Naive thymus-derived CD4-positive, alpha-beta T cell (primary cell): ENCODE measurements around the gene DNAH6. TPM values are rescaled to one million over a fixed set of nuclear protein-coding genes. Genes with fewer than 3 reads are reported as not detected.
A peak's percentile ranks its signal among the peaks of the same experiment; 100 is the strongest.

Source experiments
- ATAC-seq: fragments of 150-1000 bp; cut with Tn5 transposase; 2 replicates; pipeline ENCODE4 v1.10.0; 2021; ENCODE audit warnings: mild to moderate bottlenecking, moderate library complexity
- CTCF ChIA-PET: fragments of 350-600 bp; sonication (Branson Sonifier 250); formaldehyde crosslinking; loops from one replicate; lab custom pipeline; 2021; ENCODE audit warnings: antibody characterized with exemption; lab: Charles Lee
- POLR2A ChIA-PET: fragments of 350-600 bp; sonication (Branson Sonifier 250); formaldehyde crosslinking; loops from one replicate; lab custom pipeline; 2021; ENCODE audit warnings: antibody characterized with exemption, inconsistent platforms; lab: Charles Lee
- DNase-seq, 9 donors: peaks; one replicate each; pipeline versions ENCODE4 v3.0.0 to v3.0.0-alpha.2; 2020 to 2022; ENCODE audit warnings: mixed read lengths in 1 of 9
- H3K27ac ChIP-seq: one replicate; pipeline ENCODE4 v1.7.0; 2013; ENCODE audit warnings: mild to moderate bottlenecking, low read depth, low read length, moderate library complexity
- H3K27me3 ChIP-seq, 2 donors: one replicate each; pipeline ENCODE4 v1.7.0; 2013; ENCODE audit warnings: low read length in 2 of 2, mild to moderate bottlenecking in 2 of 2, moderate library complexity in 2 of 2; ENCODE audit not compliant: control insufficient read depth in 2 of 2, insufficient read depth in 2 of 2
- H3K36me3 ChIP-seq, 3 experiments: 1 replicate in 2 of 3; 2 replicates in 1 of 3; pipeline ENCODE4 v1.7.0; 2013; ENCODE audit warnings: low read length in 3 of 3, mild to moderate bottlenecking in 3 of 3, moderate library complexity in 1 of 3; ENCODE audit not compliant: insufficient read depth in 3 of 3, control insufficient read depth in 2 of 3
- H3K4me1 ChIP-seq, 2 donors: one replicate each; pipeline ENCODE4 v1.7.0; 2013; ENCODE audit warnings: low read length in 2 of 2, mild to moderate bottlenecking in 2 of 2, moderate library complexity in 1 of 2; ENCODE audit not compliant: control insufficient read depth in 2 of 2, insufficient read depth in 2 of 2
- H3K4me3 ChIP-seq: 2 replicates; pipeline ENCODE4 v1.7.0; 2013; ENCODE audit warnings: mild to moderate bottlenecking, low read length
- H3K9me3 ChIP-seq, 3 experiments: 1 replicate in 2 of 3; 2 replicates in 1 of 3; pipeline ENCODE4 v1.7.0; 2013; ENCODE audit warnings: low read length in 3 of 3; ENCODE audit not compliant: control insufficient read depth in 2 of 3
- H3K27ac Mint-ChIP-seq, 9 donors: one replicate each; pipeline ENCODE4 v1.8.0; 2020 to 2022; ENCODE audit warnings: mixed read lengths in 9 of 9, mild to moderate bottlenecking in 8 of 9, moderate library complexity in 5 of 9, inconsistent platforms in 2 of 9
- H3K27me3 Mint-ChIP-seq, 5 donors: one replicate each; pipeline ENCODE4 v1.8.0; 2021 to 2022; ENCODE audit warnings: mixed read lengths in 5 of 5, mild to moderate bottlenecking in 1 of 5
- H3K36me3 Mint-ChIP-seq, 5 donors: one replicate each; pipeline ENCODE4 v1.8.0; 2020 to 2022; ENCODE audit warnings: mixed read lengths in 5 of 5, mild to moderate bottlenecking in 3 of 5, inconsistent platforms in 1 of 5
- H3K4me1 Mint-ChIP-seq, 7 donors: one replicate each; pipeline ENCODE4 v1.8.0; 2020 to 2022; ENCODE audit warnings: mixed read lengths in 7 of 7, mild to moderate bottlenecking in 3 of 7, inconsistent platforms in 1 of 7
- H3K4me3 Mint-ChIP-seq, 10 donors: one replicate each; pipeline ENCODE4 v1.8.0; 2020 to 2022; ENCODE audit warnings: mild to moderate bottlenecking in 10 of 10, mixed read lengths in 10 of 10, moderate library complexity in 6 of 10, inconsistent platforms in 2 of 10
- H3K9me3 Mint-ChIP-seq, 11 donors: one replicate each; pipeline ENCODE4 v1.8.0; 2020 to 2022; ENCODE audit warnings: mixed read lengths in 11 of 11, mild to moderate bottlenecking in 4 of 11, inconsistent platforms in 1 of 11, moderate library complexity in 1 of 11
- intact Hi-C, 2 donors: fragments of 100-400 bp; cut with micrococcal nuclease; formaldehyde crosslinking; loops; one replicate each; pipeline ENCODE4 v1.15.1; 2023
- polyA plus RNA-seq, 2 donors: library from polyadenylated mRNA; unstranded; fragments of 300-500 nt; fragmentation: Illumina TruSeq; gene quantifications; one replicate each; pipeline ENCODE4 v1.2.3, GENCODE V29; 2021
- total RNA-seq, 6 experiments: library from RNA in 5 of 6; stranded (reverse) in 5 of 6; gene quantifications; 1 replicate in 5 of 6; 2 replicates in 1 of 6; pipeline ENCODE4 v1.2.3 and lab custom pipeline; 2021 to 2026

Gene DNAH6
- total and polyA plus RNA-seq, 7 experiments from 2014 or later, result 0.73 to 2.3 (median 1.3) TPM

DNA sequence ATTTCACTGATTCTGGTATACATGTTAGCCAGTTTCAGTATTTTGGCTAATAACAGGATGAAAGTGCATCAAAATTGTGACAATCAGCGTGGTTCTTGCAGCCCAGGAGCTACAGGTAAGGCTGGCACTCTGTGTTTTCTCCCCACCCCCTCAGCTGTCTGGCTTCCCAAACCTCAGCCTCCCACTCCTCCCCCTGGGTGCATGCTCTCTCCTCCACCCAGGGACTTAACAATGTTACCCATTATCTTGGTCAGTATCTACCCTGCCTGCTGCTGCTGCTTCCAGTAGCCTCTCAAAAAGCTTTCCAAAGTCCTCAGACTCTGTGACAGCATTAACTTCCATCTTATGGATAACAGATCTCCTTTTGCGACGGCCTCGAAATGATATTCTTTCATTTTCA is 323.6 kb downstream of the DNAH6 start:
- Histone ChIP-seq H3K27me3 (no peaks in the 10 kb centered on the region), H3K27ac (peak overlapping the region; percentile 80), H3K4me3 (peak overlapping the region; percentile 43), H3K4me1 (peaks cover 66 to 95% of the 10 kb centered on the region in 2 donors), H3K9me3 (peaks cover 0 to 4% (median 0%) of the 10 kb centered on the region in 3 experiments), H3K36me3 (peaks cover 4 to 36% (median 22%) of the 10 kb centered on the region in 3 experiments)
- peaks cover 47 to 93% (median 89%) of the 10 kb centered on the region in 7 donors for H3K4me1 Mint-ChIP-seq
- peaks cover 41 to 77% (median 71%) of the 10 kb centered on the region in 5 donors for H3K36me3 Mint-ChIP-seq
- ChIA-PET CTCF (interaction anchor here (0.6 to 2.9 kb wide), 5 partner anchors 11 to 86 kb away, joined by 3 to 16 read pairs (median 10); partner anchors contain the start of gene TRABD2A), POLR2A (interaction anchor here (0.6 to 3.6 kb wide), 9 partner anchors 10 to 112 kb away, joined by 3 to 22 read pairs (median 7); no protein-coding TSS in a partner anchor)
- H3K27ac Mint-ChIP-seq, result peak overlapping the region in 8 of 9 donors; percentile 78 to 99 (median 96)
- peaks cover 0 to 23% (median 13%) of the 10 kb centered on the region in 11 donors for H3K9me3 Mint-ChIP-seq
- intact Hi-C loops, result loop anchor here in 1 of 2 donors (1.0 kb wide), 1 partner anchor 12 kb away; no protein-coding TSS in a partner anchor
- peak overlapping the region; percentile 75 to 90 (median 82) for H3K4me3 Mint-ChIP-seq
- H3K27me3 Mint-ChIP-seq, result no peaks in the 10 kb centered on the region
- DNase-seq (no peak), ATAC-seq (no peak)

DNA sequence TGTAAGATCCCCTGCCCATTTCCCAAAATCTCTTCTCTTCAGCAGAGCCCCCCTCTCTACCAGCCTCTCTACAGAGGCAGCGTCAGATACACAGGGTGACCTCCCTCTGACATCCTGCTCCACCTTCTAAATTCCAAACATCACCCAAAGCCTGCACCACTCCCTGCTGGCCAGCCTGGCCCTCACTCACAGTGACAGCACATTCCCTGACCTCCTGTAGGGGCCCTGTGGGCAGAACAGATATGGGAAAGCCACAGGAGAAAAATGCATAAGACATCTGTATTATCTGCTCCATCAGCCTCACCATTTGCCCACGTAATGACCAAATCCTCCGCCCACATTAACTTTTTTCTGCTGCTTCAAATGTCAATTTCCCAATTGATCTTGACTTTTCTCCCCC is 324.0 kb downstream of the DNAH6 start:
- H3K36me3 ChIP-seq, result peaks cover 4 to 36% (median 22%) of the 10 kb centered on the region in 3 experiments
- Mint-ChIP-seq H3K27me3 (no peaks in the 10 kb centered on the region), H3K9me3 (peaks cover 0 to 19% (median 11%) of the 10 kb centered on the region in 11 donors), H3K4me3 (peak overlapping the region; percentile 75 to 90 (median 82)), H3K4me1 (peaks cover 49 to 97% (median 88%) of the 10 kb centered on the region in 7 donors), H3K27ac (peak overlapping the region in 8 of 9 donors; percentile 78 to 99 (median 96)), H3K36me3 (peaks cover 39 to 75% (median 68%) of the 10 kb centered on the region in 5 donors)
- CTCF ChIA-PET, result interaction anchor here (0.5 to 3.3 kb wide), 9 partner anchors 10 to 313 kb away, joined by 3 to 16 read pairs (median 5); partner anchors contain the start of gene TRABD2A
- no peaks in the 10 kb centered on the region for H3K27me3 ChIP-seq
- DNase-seq (no peak), ATAC-seq (peak; percentile 28)
- H3K9me3 ChIP-seq, result peaks cover 0 to 4% (median 0%) of the 10 kb centered on the region in 3 experiments
- H3K27ac ChIP-seq, result peak overlapping the region; percentile 80
- peak overlapping the region; percentile 43 for H3K4me3 ChIP-seq
- intact Hi-C loops, result loop anchor here in 1 of 2 donors (1.0 kb wide), 1 partner anchor 12 kb away; no protein-coding TSS in a partner anchor
- peaks cover 71 to 95% of the 10 kb centered on the region in 2 donors for H3K4me1 ChIP-seq
- POLR2A ChIA-PET, result interaction anchor here (0.6 to 13.0 kb wide), 17 partner anchors 7 to 86 kb away, joined by 3 to 261 read pairs (median 7); partner anchors contain the start of genes TMSB10 and TRABD2A

DNA sequence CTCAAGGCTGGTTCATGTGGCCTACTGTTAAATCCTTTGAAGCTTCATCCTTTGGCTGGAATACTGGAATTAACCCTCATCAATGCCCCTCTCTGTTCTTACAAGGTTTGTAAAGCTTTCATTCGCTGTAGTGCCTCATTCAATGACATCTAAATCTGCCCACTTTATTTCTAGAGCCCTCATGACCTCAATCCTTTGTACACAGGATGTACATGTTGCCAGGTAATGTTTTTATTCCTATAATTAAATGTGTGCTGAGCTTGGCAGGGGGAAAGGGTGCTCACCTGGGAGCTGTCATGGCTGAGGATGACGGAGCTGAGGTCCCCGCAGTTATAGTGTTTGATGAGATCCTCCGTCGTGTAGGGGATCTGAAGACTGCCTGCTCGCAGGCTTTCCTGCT is 325.3 kb downstream of the DNAH6 start:
- H3K36me3 ChIP-seq, result peaks cover 4 to 23% (median 22%) of the 10 kb centered on the region in 3 experiments
- H3K9me3 Mint-ChIP-seq, result peaks cover 0 to 8% (median 2%) of the 10 kb centered on the region in 11 donors
- H3K27ac Mint-ChIP-seq, result peak overlapping the region in 8 of 9 donors; percentile 78 to 99 (median 96)
- CTCF ChIA-PET, result interaction anchor here (0.7 to 3.3 kb wide), 10 partner anchors 8 to 315 kb away, joined by 3 to 14 read pairs (median 4); partner anchors contain the start of gene TRABD2A
- intact Hi-C loops, result loop anchor here in 1 of 2 donors (1.0 kb wide), 2 partner anchors 8 kb away; no protein-coding TSS in a partner anchor
- no peaks in the 10 kb centered on the region for H3K9me3 ChIP-seq
- H3K4me1 ChIP-seq, result peaks cover 82 to 97% of the 10 kb centered on the region in 2 donors
- peaks cover 29 to 73% (median 57%) of the 10 kb centered on the region in 5 donors for H3K36me3 Mint-ChIP-seq
- peak overlapping the region; percentile 43 for H3K4me3 ChIP-seq
- peak in 7 of 9 donors; percentile 55 to 81 (median 73) for DNase-seq
- POLR2A ChIA-PET, result interaction anchor here (0.5 to 13.0 kb wide), 20 partner anchors 9 to 1768 kb away, joined by 3 to 261 read pairs (median 6); partner anchors contain the start of genes TMSB10 and TRABD2A
- ATAC-seq, result peak; percentile 41
- H3K27me3 ChIP-seq, result no peaks in the 10 kb centered on the region
- H3K4me3 Mint-ChIP-seq, result peak overlapping the region; percentile 75 to 90 (median 82)
- H3K27me3 Mint-ChIP-seq, result no peaks in the 10 kb centered on the region
- peaks cover 61 to 97% (median 90%) of the 10 kb centered on the region in 7 donors for H3K4me1 Mint-ChIP-seq
- peak overlapping the region; percentile 80 for H3K27ac ChIP-seq

DNA sequence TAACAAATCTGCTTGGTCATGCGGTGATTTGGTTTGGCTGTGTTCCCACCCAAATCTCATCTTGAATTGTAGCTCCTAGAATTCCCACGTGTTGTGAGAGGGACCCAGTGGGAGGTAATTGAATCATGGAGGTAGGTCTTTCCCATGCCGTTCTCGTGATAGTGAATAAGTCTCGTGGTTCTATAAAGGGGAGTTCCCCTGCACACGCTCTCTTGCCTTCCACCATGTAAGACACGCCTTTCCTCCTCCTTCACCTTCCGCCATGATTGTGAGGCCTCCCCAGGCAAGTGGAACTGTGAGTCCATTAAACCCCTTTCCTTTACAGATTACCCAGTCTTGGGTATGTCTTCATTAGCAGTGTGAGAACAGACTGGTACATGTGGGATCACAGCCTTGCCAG is 327.8 kb downstream of the DNAH6 start:
- peaks cover 16 to 64% (median 44%) of the 10 kb centered on the region in 5 donors for H3K36me3 Mint-ChIP-seq
- H3K27ac Mint-ChIP-seq, result peak overlapping the region in 8 of 9 donors; percentile 94 to 99 (median 97)
- ATAC-seq (no peak), DNase-seq (no peak)
- intact Hi-C loops, result no loop called here
- Histone ChIP-seq H3K27me3 (no peaks in the 10 kb centered on the region), H3K4me3 (peak overlapping the region; percentile 5), H3K4me1 (peaks cover 93 to 98% of the 10 kb centered on the region in 2 donors), H3K36me3 (peaks cover 0 to 1% (median under 1%) of the 10 kb centered on the region in 3 experiments), H3K27ac (peak overlapping the region; percentile 80), H3K9me3 (no peaks in the 10 kb centered on the region)
- H3K27me3 Mint-ChIP-seq, result no peaks in the 10 kb centered on the region
- ChIA-PET POLR2A (interaction anchor here (0.7 to 13.0 kb wide), 7 partner anchors 11 to 347 kb away, joined by 3 to 261 read pairs (median 4); no protein-coding TSS in a partner anchor), CTCF (interaction anchor here (0.5 kb wide), 1 partner anchor 94 kb away, joined by 4 read pairs; no protein-coding TSS in a partner anchor)
- H3K9me3 Mint-ChIP-seq, result peaks cover 0 to 5% (median 0%) of the 10 kb centered on the region in 11 donors
- peaks cover 74 to 100% (median 92%) of the 10 kb centered on the region in 7 donors for H3K4me1 Mint-ChIP-seq
- H3K4me3 Mint-ChIP-seq, result peak overlapping the region; percentile 35 to 85 (median 74)

DNA sequence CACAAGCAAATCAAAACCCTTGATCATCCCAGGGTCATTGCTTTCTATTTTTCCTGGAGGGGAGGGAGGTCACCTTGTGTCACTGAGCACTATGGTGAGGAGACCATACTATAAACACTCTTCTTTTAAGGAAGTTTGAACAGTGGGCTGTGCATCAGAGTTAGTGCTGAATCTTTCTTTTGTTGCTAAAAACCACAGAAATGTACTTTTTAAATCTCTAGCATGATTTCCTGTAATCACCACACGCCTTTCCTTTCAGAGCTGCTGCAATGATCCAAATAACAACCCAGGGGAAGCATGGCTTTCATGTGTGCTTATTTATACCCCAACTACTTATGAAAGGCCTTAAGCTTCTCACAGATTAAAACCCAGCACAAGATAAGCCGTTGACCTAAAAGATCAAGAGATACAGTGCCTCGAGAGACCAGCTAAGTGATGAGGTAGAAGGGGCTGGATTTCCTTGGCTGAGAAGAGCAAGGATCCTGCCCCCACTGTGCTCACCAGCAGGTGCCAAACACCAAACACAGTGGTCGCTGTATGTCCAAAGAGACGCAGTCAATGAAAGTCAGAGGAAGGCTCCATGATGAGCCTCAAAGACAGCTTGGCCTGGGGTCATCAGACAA is 329.9 kb downstream of the DNAH6 start:
- DNase-seq (peak in 7 of 9 donors; percentile 68 to 89 (median 84)), ATAC-seq (peak; percentile 85)
- peak overlapping the region; percentile 72 to 87 (median 82) for H3K4me3 Mint-ChIP-seq
- no peaks in the 10 kb centered on the region for H3K27me3 Mint-ChIP-seq
- H3K4me1 Mint-ChIP-seq, result peaks cover 77 to 100% (median 92%) of the 10 kb centered on the region in 7 donors
- H3K27ac Mint-ChIP-seq, result peak overlapping the region in 8 of 9 donors; percentile 94 to 99 (median 97)
- peak overlapping the region; percentile 80 for H3K27ac ChIP-seq
- CTCF ChIA-PET, result interaction anchor here (0.6 to 2.6 kb wide), 9 partner anchors 12 to 316 kb away, joined by 3 to 21 read pairs (median 4); no protein-coding TSS in a partner anchor
- peaks cover 93 to 98% of the 10 kb centered on the region in 2 donors for H3K4me1 ChIP-seq
- H3K4me3 ChIP-seq, result peak overlapping the region; percentile 14
- peaks cover 0 to 5% (median 0%) of the 10 kb centered on the region in 11 donors for H3K9me3 Mint-ChIP-seq
- H3K27me3 ChIP-seq, result no peaks in the 10 kb centered on the region
- peaks cover 0 to 5% (median 0%) of the 10 kb centered on the region in 3 experiments for H3K36me3 ChIP-seq
- peaks cover 13 to 64% (median 38%) of the 10 kb centered on the region in 5 donors for H3K36me3 Mint-ChIP-seq
- H3K9me3 ChIP-seq, result no peaks in the 10 kb centered on the region
- intact Hi-C loops, result loop anchor here (1.0 to 5.0 kb wide), 14 partner anchors 9 to 194 kb away; partner anchors contain the start of genes TMSB10 (in 2 of the 2) and TRABD2A (in 1 of the 2)
- POLR2A ChIA-PET, result interaction anchor here (0.6 to 13.0 kb wide), 27 partner anchors 10 to 201 kb away, joined by 3 to 261 read pairs (median 5); partner anchors contain the start of genes TMSB10 and TRABD2A
